Thyroid gland (tissue), 4 donors: ENCODE results near the gene EPB41.

Source experiments
- POLR2A ChIP-seq, 2 donors: fragments of 450-650 bp; IDR thresholded peaks; one replicate each; pipeline ENCODE4 v1.6.1; 2017; ENCODE audit warnings: antibody characterized with exemption in 2 of 2, mild to moderate bottlenecking in 2 of 2, moderate library complexity in 1 of 2
- TF ChIP-seq, protein P1 (sequence below), 6 experiments: fragments of 200-600 bp in 3 of 6; fragments of 450-650 bp in 3 of 6; sonication (generic) in 3 of 6; IDR thresholded peaks; one replicate each; pipeline ENCODE4 v1.5.1; 2016 to 2019; ENCODE audit warnings: antibody characterized with exemption in 6 of 6, mild to moderate bottlenecking in 2 of 6, inconsistent platforms in 1 of 6, moderate library complexity in 1 of 6

DNA sequence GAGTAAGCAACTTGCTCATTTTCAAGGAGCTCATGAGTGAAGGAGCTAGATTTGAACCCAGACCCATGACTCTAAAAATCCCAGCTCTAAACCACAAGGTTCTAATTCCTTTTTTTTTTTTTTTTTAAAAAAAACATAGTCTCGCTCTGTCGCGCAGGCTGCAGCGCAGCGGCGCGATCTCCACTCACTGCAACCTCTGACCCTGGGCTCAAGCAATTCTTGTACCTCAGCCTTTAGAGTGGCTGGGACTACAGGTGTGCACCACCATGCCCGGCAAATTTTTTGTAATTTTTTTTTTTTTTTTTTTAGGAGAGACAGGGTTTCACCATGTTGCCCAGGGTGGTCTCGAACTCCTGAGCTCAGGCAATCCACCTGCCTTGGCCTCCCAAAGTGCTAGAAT is 253.5 kb downstream of the EPB41 start:
- TF ChIP-seq POLR2A (IDR thresholded peaks at IDR 0.05): no peak
- TF ChIP-seq, protein P1, sequence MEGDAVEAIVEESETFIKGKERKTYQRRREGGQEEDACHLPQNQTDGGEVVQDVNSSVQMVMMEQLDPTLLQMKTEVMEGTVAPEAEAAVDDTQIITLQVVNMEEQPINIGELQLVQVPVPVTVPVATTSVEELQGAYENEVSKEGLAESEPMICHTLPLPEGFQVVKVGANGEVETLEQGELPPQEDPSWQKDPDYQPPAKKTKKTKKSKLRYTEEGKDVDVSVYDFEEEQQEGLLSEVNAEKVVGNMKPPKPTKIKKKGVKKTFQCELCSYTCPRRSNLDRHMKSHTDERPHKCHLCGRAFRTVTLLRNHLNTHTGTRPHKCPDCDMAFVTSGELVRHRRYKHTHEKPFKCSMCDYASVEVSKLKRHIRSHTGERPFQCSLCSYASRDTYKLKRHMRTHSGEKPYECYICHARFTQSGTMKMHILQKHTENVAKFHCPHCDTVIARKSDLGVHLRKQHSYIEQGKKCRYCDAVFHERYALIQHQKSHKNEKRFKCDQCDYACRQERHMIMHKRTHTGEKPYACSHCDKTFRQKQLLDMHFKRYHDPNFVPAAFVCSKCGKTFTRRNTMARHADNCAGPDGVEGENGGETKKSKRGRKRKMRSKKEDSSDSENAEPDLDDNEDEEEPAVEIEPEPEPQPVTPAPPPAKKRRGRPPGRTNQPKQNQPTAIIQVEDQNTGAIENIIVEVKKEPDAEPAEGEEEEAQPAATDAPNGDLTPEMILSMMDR (IDR thresholded peaks at IDR 0.05): no peak
